Urinary bladder (tissue), 4 donors: ENCODE measurements around the gene CLIP4. TPM values are rescaled to one million over a fixed set of nuclear protein-coding genes. Genes with fewer than 3 reads are reported as not detected.

ENCODE experiments used
- DNase-seq: peaks from one replicate; pipeline ENCODE4 v3.0.0-alpha.2; 2015; ENCODE audit errors: extremely low spot score
- H3K27ac ChIP-seq: one replicate; pipeline ENCODE4 v1.5.1; 2013; ENCODE audit warnings: low read depth, mild to moderate bottlenecking, moderate library complexity
- H3K36me3 ChIP-seq: one replicate; pipeline ENCODE4 v1.6.1; 2013; ENCODE audit warnings: mild to moderate bottlenecking, moderate library complexity; ENCODE audit not compliant: insufficient read depth
- H3K4me1 ChIP-seq: one replicate; pipeline ENCODE4 v1.6.1; 2013; ENCODE audit warnings: mild to moderate bottlenecking, moderate library complexity; ENCODE audit not compliant: insufficient read depth
- H3K4me3 ChIP-seq: one replicate; pipeline ENCODE4 v1.5.1; 2013; ENCODE audit warnings: low read depth, low read length
- whole genome bisulfite sequencing: extraction: QIAGEN DNeasy Blood & Tissue Kit; methylation state at CpG from one replicate; pipeline ENCODE4 v1.1.7; 2013; 5-methylcytosine and 5-hydroxymethylcytosine counted together
- polyA plus RNA-seq: library from polyadenylated mRNA; stranded (reverse); fragments of 200-250 nt; gene quantifications from one replicate; pipeline ENCODE4 v1.2.3, GENCODE V29; 2013
- total RNA-seq: library from RNA; depleted of rRNA; stranded (reverse); fragments of >200 nt; gene quantifications from one replicate; pipeline ENCODE4 v1.2.3, GENCODE V29; 2014
- donor health status: healthy with polysubstance abuse.
- donor health status: healthy.

CLIP4 gene
- total and polyA plus RNA-seq, 2 donors, result 39.8 to 58.1 TPM

GRCh38 chr2:29130295-29130694, 15.1 kb downstream of the CLIP4 start:
- Histone ChIP-seq H3K36me3 (peaks cover 2% of the 10 kb centered on the region), H3K4me1 (peaks cover 4% of the 10 kb centered on the region), H3K27ac (no peak overlapping the region), H3K4me3 (no peak overlapping the region)
- 52% methylated on average over 2 of the region's 2 CpGs for WGBS
- no peak for DNase-seq

GRCh38 chr2:29134933-29135332, 19.7 kb downstream of the CLIP4 start:
- peaks cover 2% of the 10 kb centered on the region for H3K36me3 ChIP-seq
- H3K4me3 ChIP-seq, result no peak overlapping the region
- H3K4me1 ChIP-seq, result peaks cover under 1% of the 10 kb centered on the region
- DNase-seq, result no peak
- 94% methylated on average over 1 of the region's 1 CpG for WGBS
- H3K27ac ChIP-seq, result no peak overlapping the region

GRCh38 chr2:29139152-29139551, 23.9 kb downstream of the CLIP4 start:
- H3K36me3 ChIP-seq, result no peaks in the 10 kb centered on the region
- H3K4me1 ChIP-seq, result no peaks in the 10 kb centered on the region
- 93% methylated on average over 3 of the region's 3 CpGs for WGBS
- DNase-seq, result no peak
- H3K27ac ChIP-seq, result no peak overlapping the region
- H3K4me3 ChIP-seq, result no peak overlapping the region

GRCh38 chr2:29139731-29140130, 24.5 kb downstream of the CLIP4 start:
- Histone ChIP-seq H3K4me3 (no peak overlapping the region), H3K27ac (no peak overlapping the region), H3K4me1 (no peaks in the 10 kb centered on the region), H3K36me3 (no peaks in the 10 kb centered on the region)
- 56% methylated on average over 1 of the region's 1 CpG for WGBS
- no peak for DNase-seq

- no peaks in the 10 kb centered on the region for H3K4me1 ChIP-seq
- WGBS, result 54% methylated on average over 6 of the region's 6 CpGs
- DNase-seq, result no peak
- no peak overlapping the region for H3K4me3 ChIP-seq
- H3K27ac ChIP-seq, result no peak overlapping the region
- H3K36me3 ChIP-seq, result peaks cover 4% of the 10 kb centered on the region
Measured at GRCh38 chr2:29143657-29144056, 28.4 kb downstream of the CLIP4 start.

GRCh38 chr2:29146197-29146596, 31.0 kb downstream of the CLIP4 start:
- H3K27ac ChIP-seq, result no peak overlapping the region
- H3K4me1 ChIP-seq, result no peaks in the 10 kb centered on the region
- no peak overlapping the region for H3K4me3 ChIP-seq
- peaks cover 4% of the 10 kb centered on the region for H3K36me3 ChIP-seq
- no peak for DNase-seq
- WGBS, result 89% methylated on average over 3 of the region's 3 CpGs

GRCh38 chr2:29147963-29148362, 32.7 kb downstream of the CLIP4 start:
- H3K27ac ChIP-seq, result no peak overlapping the region
- no peak overlapping the region for H3K4me3 ChIP-seq
- WGBS, result 76% methylated on average over 3 of the region's 3 CpGs
- no peak for DNase-seq
- peaks cover 4% of the 10 kb centered on the region for H3K36me3 ChIP-seq
- H3K4me1 ChIP-seq, result no peaks in the 10 kb centered on the region

- no peak overlapping the region for H3K4me3 ChIP-seq
- WGBS, result 97% methylated on average over 2 of the region's 2 CpGs
- H3K4me1 ChIP-seq, result no peaks in the 10 kb centered on the region
- no peak for DNase-seq
- H3K36me3 ChIP-seq, result no peaks in the 10 kb centered on the region
- H3K27ac ChIP-seq, result no peak overlapping the region
Measured at GRCh38 chr2:29154610-29155009, 39.4 kb downstream of the CLIP4 start.

- WGBS, result 37% methylated on average over 2 of the region's 2 CpGs
- no peaks in the 10 kb centered on the region for H3K36me3 ChIP-seq
- DNase-seq, result no peak
Measured at GRCh38 chr2:29155578-29155977, 40.4 kb downstream of the CLIP4 start.

GRCh38 chr2:29157131-29157530, 41.9 kb downstream of the CLIP4 start:
- no peak for DNase-seq
- WGBS, result 63% methylated on average over 4 of the region's 4 CpGs
- no peaks in the 10 kb centered on the region for H3K4me1 ChIP-seq
- no peak overlapping the region for H3K27ac ChIP-seq
- H3K36me3 ChIP-seq, result no peaks in the 10 kb centered on the region
- no peak overlapping the region for H3K4me3 ChIP-seq

More at GRCh38 chr2:29155578-29155977, 40.4 kb downstream of the CLIP4 start:
- H3K27ac ChIP-seq, result no peak overlapping the region
- no peak overlapping the region for H3K4me3 ChIP-seq
- no peaks in the 10 kb centered on the region for H3K4me1 ChIP-seq

GRCh38 chr2:29159125-29159524, 43.9 kb downstream of the CLIP4 start:
- Histone ChIP-seq H3K27ac (no peak overlapping the region), H3K36me3 (no peaks in the 10 kb centered on the region), H3K4me1 (no peaks in the 10 kb centered on the region), H3K4me3 (no peak overlapping the region)
- 55% methylated on average over 1 of the region's 1 CpG for WGBS
- no peak for DNase-seq

GRCh38 chr2:29160184-29160583, 45.0 kb downstream of the CLIP4 start:
- 87% methylated on average over 5 of the region's 5 CpGs for WGBS
- no peaks in the 10 kb centered on the region for H3K36me3 ChIP-seq
- no peaks in the 10 kb centered on the region for H3K4me1 ChIP-seq
- no peak overlapping the region for H3K27ac ChIP-seq
- DNase-seq, result no peak
- no peak overlapping the region for H3K4me3 ChIP-seq

- Histone ChIP-seq H3K4me3 (no peak overlapping the region), H3K4me1 (no peaks in the 10 kb centered on the region), H3K36me3 (no peaks in the 10 kb centered on the region), H3K27ac (no peak overlapping the region)
- no peak for DNase-seq
- WGBS, result 91% methylated on average over 1 of the region's 1 CpG
Measured at GRCh38 chr2:29162204-29162928, 47.2 kb downstream of the CLIP4 start.

GRCh38 chr2:29164091-29164846, 49.1 kb downstream of the CLIP4 start:
- H3K4me1 ChIP-seq, result no peaks in the 10 kb centered on the region
- 79% methylated on average over 5 of the region's 5 CpGs for WGBS
- no peak overlapping the region for H3K27ac ChIP-seq
- DNase-seq, result no peak
- no peaks in the 10 kb centered on the region for H3K36me3 ChIP-seq
- no peak overlapping the region for H3K4me3 ChIP-seq
